Measurements from ENCODE around the gene LMX1B. TPM values are rescaled to one million over a fixed set of nuclear protein-coding genes. Genes with fewer than 3 reads are reported as not detected.

LMX1B gene
- total RNA-seq, 1 experiment from 2014 or later: 2.6 TPM

GRCh38 chr9:126689027-126689825 is 75.5 kb downstream of the LMX1B start:
- no peaks in the 10 kb centered on the region for H3K27me3 ChIP-seq (ENCODE audit: control insufficient read depth, insufficient read depth, low read length)
- H3K27ac ChIP-seq (ENCODE audit: low read length): no peak overlapping the region
- intact Hi-C loops (cut with micrococcal nuclease; ENCODE audit: unreplicated experiment): loop anchor here (5.0 kb wide), 1 partner anchor 82 kb away; no protein-coding TSS in a partner anchor
- in situ Hi-C loops (cut with HindIII; ENCODE audit: low pct_unique_long_range_greater_than_20kb, low sequenced_read_pairs): no loop called here
- no peaks in the 10 kb centered on the region for H3K4me1 ChIP-seq (ENCODE audit: control insufficient read depth, insufficient read depth, low read length)
- H3K9me3 ChIP-seq (ENCODE audit: control insufficient read depth, insufficient read depth, low read depth, low read length): no peaks in the 10 kb centered on the region
- ChIA-PET POLR2A (no interaction called here), CTCF (interaction anchor here (0.7 to 1.7 kb wide), 3 partner anchors 8 to 190 kb away, joined by 3 to 10 read pairs (median 4); no protein-coding TSS in a partner anchor)
- BruUV-seq (replicated peaks): no TSS peak
- no peaks in the 10 kb centered on the region for H3K36me3 ChIP-seq (ENCODE audit: control insufficient read depth, insufficient read depth, low read length)
- TF ChIP-seq SIN3A (IDR thresholded peaks at IDR 0.05; ENCODE audit: borderline replicate concordance, insufficient read depth, low read depth, low read length) (no peak), POLR2AphosphoS5 (IDR thresholded peaks at IDR 0.05; ENCODE audit: low read depth, low read length) (no peak), CTCF (IDR thresholded peaks at IDR 0.05) (no peak), TCF7L2 (IDR thresholded peaks at IDR 0.05; ENCODE audit: low read depth, low read length) (no peak)
- TF ChIP-seq, protein P1, sequence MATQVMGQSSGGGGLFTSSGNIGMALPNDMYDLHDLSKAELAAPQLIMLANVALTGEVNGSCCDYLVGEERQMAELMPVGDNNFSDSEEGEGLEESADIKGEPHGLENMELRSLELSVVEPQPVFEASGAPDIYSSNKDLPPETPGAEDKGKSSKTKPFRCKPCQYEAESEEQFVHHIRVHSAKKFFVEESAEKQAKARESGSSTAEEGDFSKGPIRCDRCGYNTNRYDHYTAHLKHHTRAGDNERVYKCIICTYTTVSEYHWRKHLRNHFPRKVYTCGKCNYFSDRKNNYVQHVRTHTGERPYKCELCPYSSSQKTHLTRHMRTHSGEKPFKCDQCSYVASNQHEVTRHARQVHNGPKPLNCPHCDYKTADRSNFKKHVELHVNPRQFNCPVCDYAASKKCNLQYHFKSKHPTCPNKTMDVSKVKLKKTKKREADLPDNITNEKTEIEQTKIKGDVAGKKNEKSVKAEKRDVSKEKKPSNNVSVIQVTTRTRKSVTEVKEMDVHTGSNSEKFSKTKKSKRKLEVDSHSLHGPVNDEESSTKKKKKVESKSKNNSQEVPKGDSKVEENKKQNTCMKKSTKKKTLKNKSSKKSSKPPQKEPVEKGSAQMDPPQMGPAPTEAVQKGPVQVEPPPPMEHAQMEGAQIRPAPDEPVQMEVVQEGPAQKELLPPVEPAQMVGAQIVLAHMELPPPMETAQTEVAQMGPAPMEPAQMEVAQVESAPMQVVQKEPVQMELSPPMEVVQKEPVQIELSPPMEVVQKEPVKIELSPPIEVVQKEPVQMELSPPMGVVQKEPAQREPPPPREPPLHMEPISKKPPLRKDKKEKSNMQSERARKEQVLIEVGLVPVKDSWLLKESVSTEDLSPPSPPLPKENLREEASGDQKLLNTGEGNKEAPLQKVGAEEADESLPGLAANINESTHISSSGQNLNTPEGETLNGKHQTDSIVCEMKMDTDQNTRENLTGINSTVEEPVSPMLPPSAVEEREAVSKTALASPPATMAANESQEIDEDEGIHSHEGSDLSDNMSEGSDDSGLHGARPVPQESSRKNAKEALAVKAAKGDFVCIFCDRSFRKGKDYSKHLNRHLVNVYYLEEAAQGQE (IDR thresholded peaks at IDR 0.05; ENCODE audit: insufficient read depth in 1 of 2, low read depth in 2 of 2, low read length in 1 of 2): no peak
- ATAC-seq (no peak), DNase-seq (ENCODE audit: low read depth, low spot score) (no peak)
- H3K4me3 ChIP-seq (ENCODE audit: low read depth in 2 of 2, low read length in 2 of 2): no peak overlapping the region

DNA sequence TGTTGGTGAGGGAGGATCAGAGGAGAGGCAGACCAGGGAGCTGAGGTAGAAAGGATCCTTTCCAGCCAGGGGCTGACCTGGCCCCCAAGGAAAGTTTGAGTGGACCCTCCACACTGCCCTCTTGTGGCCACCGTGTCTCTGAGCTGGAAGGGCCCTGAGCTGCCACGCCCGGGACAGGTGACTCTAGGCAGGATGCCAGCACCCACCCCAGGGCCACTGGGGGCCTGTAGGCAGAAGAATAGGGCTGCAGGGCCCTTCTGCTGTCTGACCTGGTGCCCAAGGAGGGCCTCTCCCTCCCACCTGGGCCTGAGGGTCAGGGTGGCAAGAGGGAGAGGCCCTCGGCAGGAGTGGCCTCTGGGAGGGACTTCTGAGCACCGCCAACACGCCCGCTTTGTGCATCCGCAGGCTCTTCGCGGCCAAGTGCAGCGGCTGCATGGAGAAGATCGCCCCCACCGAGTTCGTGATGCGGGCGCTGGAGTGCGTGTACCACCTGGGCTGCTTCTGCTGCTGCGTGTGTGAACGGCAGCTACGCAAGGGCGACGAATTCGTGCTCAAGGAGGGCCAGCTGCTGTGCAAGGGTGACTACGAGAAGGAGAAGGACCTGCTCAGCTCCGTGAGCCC is 76.8 kb downstream of the LMX1B start:
- no peak for DNase-seq (ENCODE audit: low read depth, low spot score)

More for the DNA sequence above, 76.8 kb downstream of the LMX1B start:
- intact Hi-C loops (cut with micrococcal nuclease; ENCODE audit: unreplicated experiment): no loop called here
- Histone ChIP-seq H3K4me3 (ENCODE audit: low read depth in 2 of 2, low read length in 2 of 2) (no peak overlapping the region), H3K36me3 (ENCODE audit: control insufficient read depth, insufficient read depth, low read length) (no peaks in the 10 kb centered on the region), H3K4me1 (ENCODE audit: control insufficient read depth, insufficient read depth, low read length) (no peaks in the 10 kb centered on the region), H3K9me3 (ENCODE audit: control insufficient read depth, insufficient read depth, low read depth, low read length) (no peaks in the 10 kb centered on the region), H3K27ac (ENCODE audit: low read length) (no peak overlapping the region), H3K27me3 (ENCODE audit: control insufficient read depth, insufficient read depth, low read length) (no peaks in the 10 kb centered on the region)
- no TSS peak for BruUV-seq (replicated peaks)
- ChIA-PET POLR2A (no interaction called here), CTCF (interaction anchor here (0.5 to 1.7 kb wide), 7 partner anchors 9 to 169 kb away, joined by 3 to 10 read pairs (median 3); no protein-coding TSS in a partner anchor)
- in situ Hi-C loops (cut with HindIII; ENCODE audit: low pct_unique_long_range_greater_than_20kb, low sequenced_read_pairs): no loop called here
- TF ChIP-seq, protein P1 (IDR thresholded peaks at IDR 0.05; ENCODE audit: insufficient read depth in 1 of 2, low read depth in 2 of 2, low read length in 1 of 2): no peak
- TF ChIP-seq POLR2AphosphoS5 (IDR thresholded peaks at IDR 0.05; ENCODE audit: low read depth, low read length): no peak
- no peak for TF ChIP-seq TCF7L2 (IDR thresholded peaks at IDR 0.05; ENCODE audit: low read depth, low read length)
- peak; percentile 82 for TF ChIP-seq CTCF (IDR thresholded peaks at IDR 0.05)
- no peak for TF ChIP-seq SIN3A (IDR thresholded peaks at IDR 0.05; ENCODE audit: borderline replicate concordance, insufficient read depth, low read depth, low read length)
- ATAC-seq: peak; percentile 82
